GM04504 (cell line): ENCODE measurements around the gene FEV.

Experiments used
- DNase-seq: peaks from one replicate; pipeline ENCODE4 v3.0.0-alpha.2; 2012; ENCODE audit warnings: low read depth

Gene FEV

GRCh38 chr2:218993345-218994315 is 8.6 kb upstream of the FEV start, which contains the start of gene CRYBA2:
Gene CRYBA2 (minus strand): TSS chr2:218993422. CDS start chr2:218993176, 246 bp downstream.
- DNase-seq: no peak

DNA sequence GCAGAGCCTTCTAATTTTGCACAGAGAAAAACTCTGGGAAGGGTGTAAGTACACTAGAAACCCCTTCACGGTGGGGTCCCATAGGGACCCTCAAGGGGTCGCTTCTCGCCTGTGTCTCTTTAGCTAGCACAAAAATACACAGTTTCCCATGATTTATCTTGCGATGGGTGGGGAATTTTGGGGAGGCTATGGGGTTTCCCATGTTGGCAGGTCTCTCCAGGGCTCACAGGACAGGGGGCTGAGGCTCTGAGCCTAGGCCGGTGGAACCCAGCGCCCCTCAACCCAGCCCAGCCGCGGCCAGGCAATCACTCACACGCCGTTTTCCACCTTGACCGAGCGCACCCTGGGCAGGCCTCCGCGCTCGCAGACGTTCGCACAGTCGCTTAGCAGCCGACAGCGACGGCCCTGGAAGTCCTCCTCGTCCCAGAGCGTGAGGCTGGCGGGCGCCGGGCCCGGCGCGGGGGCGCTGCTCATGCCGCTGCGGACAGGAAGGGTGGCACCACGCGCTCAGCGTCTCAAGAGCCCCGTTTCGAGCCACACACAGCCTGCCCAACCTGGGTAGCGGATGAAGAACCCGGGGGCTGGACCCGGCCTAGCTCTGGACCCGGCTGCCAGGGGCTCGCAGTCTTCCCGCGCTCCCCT is 7.8 kb upstream of the FEV start:
- DNase-seq: no peak

DNA sequence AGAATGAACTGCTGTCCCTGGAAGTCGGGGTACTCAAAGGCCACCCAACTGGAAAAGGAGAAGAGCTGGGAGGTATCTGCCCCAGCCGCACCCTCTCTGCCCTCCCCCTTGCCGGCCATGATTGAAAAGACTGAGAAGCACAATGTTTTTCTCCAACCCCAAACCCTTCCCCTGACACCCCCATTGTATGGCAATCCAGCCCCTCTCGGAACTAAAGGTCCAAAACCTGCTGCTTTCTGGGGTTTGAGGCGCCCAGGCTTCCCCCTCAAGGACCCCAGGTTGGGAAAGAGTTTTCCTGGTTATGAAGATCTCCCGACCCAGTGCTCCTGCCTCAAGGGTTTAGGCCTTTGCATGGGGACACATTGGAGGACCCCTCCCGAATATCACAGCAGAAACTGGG is 7.2 kb upstream of the FEV start:
- no peak for DNase-seq

- peak; percentile 9 for DNase-seq
These were observed 6.7 kb upstream of the FEV start for GRCh38 chr2:218991674-218992168.

- no peak for DNase-seq
These were observed 5.6 kb upstream of the FEV start for GRCh38 chr2:218990612-218991011.

GRCh38 chr2:218990052-218990451 is 5.1 kb upstream of the FEV start:
- no peak for DNase-seq

DNA sequence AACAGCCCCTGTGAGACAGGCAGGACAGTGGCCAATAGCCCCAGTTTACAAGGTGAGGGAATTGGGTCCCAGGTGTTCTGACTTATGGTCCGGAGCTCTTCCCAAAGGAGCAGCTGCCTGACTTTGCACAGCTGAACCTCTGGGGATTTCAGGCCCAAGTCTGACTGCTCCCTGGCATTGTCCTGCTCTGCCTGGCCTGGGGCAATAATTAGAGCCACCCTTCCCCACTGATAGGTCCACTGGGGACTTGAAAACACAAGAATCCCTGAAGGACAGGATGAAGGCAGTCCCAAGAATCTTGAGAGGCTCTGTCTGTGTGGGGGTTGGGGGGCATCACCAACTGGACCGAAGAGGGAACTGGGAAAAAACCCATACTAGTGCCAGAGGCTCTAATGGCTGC is 3.7 kb upstream of the FEV start:
- no peak for DNase-seq

DNA sequence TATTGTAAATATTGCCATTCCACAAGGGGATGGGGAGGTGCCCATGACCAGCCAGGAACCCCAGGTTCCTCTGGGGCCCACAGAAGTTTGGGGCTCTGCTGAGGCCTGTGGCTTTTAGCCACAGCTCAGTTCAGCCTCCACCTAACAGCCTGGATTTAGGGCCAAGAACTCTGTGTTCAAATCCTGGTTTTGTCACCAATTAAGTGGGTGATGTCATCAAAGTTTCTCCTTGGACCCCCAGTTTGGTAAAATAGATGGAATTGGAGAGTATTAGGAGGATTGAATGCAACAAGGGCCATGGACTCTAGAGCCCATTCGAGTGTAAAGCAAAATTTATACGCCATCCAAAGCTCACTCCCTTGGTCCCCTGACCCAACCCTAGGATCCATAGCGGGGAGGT is 3.2 kb upstream of the FEV start:
- DNase-seq: no peak

DNA sequence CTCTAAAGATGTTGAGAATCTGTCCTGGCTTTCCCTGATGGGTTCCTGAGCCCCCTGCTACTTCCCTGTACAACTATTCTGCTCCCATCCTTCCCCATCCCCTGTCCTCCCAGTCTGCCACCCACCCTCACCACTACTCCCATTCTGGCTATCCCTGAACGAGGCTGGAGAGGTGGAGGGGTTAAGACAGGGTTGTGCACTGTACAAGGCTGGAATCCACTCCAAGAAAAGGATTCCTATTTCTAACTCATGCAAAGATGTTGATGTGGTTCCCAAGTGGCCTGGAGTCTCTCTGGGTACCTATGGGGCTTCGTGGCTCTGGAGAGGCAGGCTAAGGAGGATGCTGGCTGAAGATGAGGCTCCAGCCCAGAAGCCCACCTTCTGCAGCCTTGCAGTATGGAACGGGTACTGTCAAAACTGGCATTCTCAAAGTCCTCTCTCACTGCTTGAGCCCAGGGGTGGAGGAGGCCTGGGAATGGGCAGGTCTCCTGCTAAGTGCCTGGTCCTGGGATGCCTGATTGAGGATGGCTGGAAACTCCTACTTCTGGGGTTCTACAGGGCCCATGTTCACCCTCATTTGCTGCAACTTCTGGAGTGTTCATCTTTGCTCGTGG is 1.3 kb upstream of the FEV start:
- DNase-seq: no peak

DNA sequence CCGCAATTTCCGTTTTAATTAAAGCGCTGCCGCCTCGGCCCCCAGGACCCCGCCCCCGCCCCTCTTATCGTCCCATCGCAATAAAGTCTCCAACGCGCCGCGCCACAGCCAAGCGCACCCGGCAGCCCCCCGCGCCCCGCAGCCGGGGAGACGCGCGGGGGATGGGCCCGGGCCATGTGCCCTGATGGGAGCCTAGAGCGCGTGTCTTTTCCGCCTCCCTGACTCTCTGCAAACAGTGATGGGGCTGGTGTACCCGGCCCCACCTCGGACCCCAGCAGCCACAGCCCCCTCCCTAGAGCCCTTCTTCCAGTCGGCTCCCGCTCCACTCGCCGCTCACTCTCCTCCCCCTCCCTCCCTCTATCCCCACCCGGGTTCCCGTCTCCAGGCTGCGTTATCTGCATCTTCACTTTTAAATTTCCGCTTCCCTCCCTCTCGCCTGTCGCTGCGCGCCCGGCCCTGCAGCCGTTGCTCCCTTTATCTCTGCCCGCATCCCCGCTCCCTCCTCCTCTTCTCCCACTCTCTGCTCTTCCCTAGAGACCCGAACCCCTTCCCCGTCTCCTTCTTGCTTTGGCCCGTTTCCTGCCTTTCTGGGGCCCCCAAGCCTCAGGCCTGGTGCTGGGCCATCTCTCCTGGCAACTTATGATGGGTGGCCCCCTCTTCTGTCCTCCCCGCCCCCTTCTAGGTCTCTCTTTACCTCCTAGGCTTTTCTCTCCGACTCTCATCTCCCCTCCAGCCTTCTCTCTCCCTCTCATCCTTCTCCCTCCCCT is 524 bp upstream of the FEV start:
- DNase-seq: no peak

DNA sequence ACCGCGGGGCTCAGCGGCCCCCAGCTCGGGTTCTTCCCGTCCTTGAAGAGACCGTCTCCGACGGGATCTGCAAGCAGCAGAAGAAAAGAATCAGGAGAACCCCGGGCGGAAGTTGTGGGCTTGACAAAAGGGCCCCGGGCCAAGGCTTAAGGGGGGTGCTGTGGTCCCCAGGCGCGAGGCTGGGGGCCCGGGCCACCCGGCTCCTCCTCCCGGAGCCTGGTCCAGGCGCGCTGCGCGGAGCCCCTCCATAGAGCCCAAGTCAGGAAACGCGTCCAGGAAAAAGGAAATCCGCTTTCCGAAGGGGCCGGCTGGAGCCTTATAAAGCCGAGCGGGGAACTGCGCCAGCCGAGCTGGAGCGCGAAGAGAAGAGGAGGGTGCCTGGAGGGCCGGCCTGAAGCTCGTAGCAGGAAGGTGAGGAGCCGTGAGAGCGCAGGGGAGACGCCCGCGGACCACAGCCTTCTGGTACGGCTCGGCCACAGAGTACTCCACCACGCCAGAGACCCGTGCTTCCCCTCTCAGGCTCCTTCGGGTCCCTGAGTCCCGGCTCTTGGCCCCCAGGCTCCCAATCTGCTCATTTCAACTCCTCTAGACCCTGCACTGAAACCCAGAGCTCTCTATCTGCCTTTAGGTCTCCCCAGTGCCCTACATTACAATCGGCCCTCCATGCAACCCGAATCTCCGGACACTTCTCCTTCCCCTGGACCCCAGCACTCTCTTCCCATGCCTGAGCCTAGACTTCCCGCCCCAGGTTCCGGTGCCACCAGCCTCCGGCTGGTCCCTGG is 554 bp downstream of the FEV start:
- no peak for DNase-seq

DNA sequence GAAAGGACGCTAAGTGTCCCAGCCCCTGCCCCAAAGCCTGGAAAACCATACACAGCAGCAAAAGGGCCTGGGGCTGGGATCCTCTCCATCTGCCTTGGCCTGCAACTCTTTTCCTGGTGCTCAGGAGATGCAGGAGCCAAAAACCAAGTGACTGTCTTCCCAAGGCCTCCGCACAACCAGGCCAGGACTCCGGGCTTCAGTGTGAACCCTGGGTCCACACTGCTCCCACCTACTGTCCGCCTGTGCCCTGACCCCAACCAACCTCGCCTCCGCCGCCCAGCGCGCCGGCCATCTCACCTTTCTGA is 1.1 kb downstream of the FEV start:
- DNase-seq: no peak

DNA sequence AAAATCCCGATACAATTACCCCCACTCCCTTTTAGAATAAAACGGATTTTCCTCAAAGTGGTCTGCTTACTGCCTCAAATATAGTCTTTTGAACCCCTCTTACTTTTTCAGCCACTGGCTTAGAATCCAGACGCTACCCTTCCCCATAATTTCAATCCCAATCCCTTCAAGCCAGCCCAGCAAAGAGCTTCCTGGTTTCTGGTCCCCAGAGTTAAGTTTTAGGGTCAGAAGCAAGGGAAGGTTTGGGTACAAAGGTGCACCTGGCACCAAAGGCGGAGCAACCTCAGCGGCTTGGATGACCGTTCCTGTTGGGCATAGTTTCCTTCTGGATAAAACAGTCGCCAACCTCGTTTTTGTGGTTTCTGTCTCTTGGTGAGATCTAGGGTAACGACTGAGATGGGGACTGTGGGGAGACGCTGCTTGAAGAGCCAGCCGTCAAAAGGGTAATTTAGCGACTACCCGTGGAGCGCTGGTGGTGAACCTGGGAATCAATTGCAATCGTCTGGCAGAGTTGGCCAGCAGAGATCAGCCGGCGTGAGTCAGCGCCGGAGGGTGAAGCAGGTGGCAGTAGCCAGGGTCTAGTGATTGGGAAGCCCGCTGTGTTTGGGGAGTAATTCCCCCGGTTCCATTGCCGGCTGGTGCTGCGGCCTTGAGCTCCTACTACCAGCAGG is 1.6 kb downstream of the FEV start:
- no peak for DNase-seq

DNA sequence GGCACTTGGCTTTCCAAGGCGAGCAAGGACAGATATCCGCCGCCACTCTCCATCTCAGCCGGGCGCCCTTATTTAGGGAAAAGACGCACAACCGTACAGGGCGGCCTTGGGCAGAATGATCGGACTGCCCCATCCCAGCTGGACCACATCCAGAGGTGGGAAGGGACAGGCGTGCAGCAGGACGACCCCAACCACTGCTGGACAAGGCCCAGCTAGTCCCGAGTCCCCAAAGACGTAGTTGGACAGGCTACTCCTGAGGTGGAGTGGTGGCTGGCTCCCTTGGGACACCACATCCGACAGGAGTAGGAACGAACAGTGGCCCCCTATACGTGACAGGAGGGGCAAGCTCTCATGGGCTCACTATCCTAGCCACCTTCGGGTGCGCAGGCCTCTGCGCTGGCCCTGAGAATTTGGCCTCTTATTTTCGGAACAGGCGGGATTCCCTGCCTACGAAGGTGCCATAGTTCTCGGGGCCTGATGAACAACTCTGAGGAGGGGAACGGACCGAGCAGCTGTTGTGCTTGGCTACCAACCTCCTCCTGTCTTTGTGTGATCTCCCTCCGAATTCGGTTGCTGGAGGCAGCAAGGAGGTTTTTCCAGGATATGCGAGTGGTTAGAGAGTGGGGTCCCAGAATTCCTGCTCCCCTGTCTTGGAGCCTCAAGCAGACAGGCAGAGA is 2.3 kb downstream of the FEV start:
- DNase-seq: no peak

- no peak for DNase-seq
These were observed 3.0 kb downstream of the FEV start for GRCh38 chr2:218981881-218982585.

DNA sequence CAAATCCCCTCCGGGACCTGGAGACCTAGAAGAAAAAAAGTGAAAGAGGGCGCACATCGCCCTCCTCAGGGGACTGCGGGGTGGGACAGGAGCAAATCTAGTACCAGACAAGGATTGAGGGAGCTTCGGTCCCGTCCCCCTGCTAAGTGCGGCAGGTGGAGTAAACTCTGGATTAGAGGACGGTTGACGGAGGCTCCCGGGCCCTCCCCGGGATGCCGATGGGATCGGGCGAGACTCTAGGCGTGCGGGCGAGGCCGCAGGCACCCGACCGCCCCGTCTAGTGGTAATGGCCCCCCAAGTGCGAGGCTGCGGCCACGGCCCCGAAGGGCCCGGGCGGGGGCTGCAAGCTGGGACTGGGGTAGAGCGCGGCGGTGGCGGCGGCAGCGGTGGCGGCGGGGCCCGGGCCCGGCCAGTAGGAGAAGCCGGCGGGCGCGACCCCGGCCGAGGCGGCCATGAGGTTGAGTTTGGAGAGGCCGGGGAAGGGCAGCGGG is 3.5 kb downstream of the FEV start:
- DNase-seq: no peak

DNA sequence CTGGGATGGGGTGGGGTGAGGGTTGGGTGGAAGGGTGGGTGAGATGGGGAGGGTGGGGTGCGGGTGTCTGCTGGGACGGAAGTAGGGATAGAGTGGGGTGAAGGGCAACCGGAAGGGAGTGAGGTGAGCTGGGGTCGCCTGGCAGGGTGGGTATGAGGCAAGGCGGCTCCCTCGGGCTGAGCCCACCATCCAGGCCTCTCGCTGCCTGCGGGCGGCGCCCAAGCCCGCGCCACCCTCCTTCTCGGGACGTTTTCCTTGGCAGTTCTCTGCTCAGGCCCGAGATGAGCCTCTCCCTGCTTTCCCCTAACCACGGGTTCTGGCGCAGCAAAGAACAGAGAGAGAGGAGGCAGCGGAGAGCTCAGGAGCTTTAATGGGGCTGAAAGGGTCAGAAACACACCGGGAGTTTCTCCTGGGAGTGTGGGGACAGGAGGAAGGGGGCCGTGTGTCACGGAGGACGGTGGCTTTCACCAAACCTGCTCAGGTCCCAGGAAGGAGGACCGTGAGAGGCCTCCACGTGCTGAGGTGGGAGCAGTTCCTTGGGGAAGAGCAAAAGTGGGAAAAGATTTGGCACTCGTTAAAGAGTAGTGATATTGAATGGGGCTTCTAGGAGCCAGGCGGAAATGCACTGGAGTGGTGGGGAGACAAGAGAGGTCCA is 4.1 kb downstream of the FEV start:
- DNase-seq: no peak

GRCh38 chr2:218979846-218980734 is 4.9 kb downstream of the FEV start:
- peak; percentile 35 for DNase-seq
